ENCODE results near the gene AMOT.
A peak's percentile ranks its signal among the peaks of the same experiment; 100 is the strongest.
"Not testable (repeated sequence)": the region's sequence is repeated elsewhere in the genome, so short reads cannot be mapped to it uniquely, and the experiment has no call there.

The AMOT gene
- 4.1 to 9.6 (median 7.8) reads per million in 4 experiments for total RNA-seq

DNA sequence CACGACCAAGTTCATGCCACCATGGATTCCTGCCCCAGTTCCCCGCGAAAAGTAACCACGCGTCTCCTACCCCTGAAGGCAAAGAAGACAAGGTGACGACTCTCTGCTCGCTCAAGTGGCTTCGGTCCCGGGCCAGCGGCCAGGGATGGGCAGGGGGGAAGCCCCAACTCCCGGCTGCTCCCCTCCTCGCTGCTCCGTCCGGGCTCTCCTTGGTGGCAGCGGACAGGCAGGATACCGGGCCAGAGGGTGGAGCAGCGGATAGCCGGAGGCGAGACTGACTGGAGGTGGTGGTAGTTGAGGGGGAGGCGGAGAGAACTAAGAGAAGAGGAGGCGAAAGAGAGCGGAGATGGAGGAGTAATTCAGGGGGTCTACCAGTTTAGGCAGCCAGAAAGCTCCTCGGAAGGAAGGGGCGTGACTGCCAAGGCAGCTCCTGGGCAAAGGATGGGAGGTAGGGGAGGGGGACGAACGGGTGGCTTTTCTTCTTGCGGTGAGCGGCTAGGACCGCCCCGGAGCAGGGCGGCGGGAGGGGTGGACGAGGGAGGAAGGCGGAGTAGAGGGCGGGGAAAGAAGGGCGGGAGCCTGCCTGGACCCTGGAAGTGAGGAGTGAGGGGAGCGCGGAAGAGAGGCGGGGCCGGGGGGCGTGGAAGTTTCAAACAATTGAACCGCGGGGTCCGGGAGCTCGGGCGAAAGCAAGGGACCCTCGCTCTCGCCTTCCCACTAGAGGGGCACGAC, at the start of gene AMOT:
AMOT (minus strand) TSS at position 450 of the 732 bp plus-strand sequence. CDS start 17,705 bp downstream, outside the sequence.
- DNase-seq, result peak; percentile 50

DNA sequence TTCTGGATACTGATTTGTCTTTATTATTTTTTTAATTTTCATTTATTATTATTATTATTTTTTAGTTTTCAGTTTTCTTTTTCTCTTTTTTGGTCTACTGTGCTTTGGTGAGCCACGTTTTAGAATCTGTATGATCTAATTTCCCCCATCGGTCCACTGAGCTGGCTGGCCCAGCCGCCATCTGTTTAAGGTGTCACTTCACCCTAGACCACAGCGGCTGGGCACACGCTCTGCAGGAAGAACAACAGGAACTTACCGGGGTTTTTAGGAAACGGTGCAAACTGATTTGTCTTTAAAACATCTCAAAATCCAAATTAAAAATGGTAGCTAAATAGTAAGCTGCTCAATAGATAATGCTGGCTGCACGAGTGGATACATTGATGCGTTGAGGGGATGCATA, 48.8 kb upstream of the AMOT start:
- no peak for DNase-seq

- DNase-seq, result no peak
Measured at GRCh38 chrX:112888916-112889315, 48.3 kb upstream of the AMOT start.

- no peak for DNase-seq
Measured at GRCh38 chrX:112877771-112878173, 37.1 kb upstream of the AMOT start.

GRCh38 chrX:112874614-112875013, 34.0 kb upstream of the AMOT start:
- DNase-seq, result no peak

DNA sequence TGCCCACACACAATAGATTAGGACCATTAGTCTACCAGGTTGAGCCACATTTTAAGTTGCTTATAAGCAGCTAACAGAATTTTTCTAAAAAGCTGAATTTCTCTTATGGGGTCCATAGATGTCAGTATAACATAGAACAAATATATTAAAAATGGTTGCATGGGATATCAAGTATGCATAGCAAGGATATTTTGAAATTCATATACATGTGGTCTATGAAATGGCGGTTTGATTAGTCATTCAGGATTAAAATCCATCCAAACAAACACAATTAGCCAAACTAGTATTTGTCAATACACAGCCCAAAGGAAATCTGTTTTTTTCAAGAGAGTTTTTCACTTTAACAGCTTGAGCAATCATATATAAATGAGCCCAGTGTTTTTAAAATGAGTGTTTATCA, 33.5 kb upstream of the AMOT start:
- DNase-seq, result no peak

DNA sequence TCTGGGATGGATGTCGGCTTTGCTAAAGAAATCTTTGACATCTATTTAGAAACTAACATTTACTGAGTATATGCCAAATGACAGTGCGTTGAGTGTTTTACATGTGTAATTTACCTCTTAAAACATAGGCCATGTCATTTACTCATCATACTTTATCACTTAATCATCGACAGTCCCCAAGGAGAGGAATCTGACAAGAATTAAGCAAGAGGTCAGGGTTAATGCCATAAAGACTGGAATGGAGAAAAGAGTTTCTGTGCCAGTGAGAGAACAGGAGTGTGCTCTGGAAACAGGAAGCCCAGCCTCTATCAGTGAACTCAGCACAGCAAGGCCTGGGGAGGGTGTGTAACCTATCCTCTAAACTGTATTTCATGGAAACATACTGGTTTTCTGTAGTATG, 28.0 kb upstream of the AMOT start:
- no peak for DNase-seq

GRCh38 chrX:112867570-112867969, 26.9 kb upstream of the AMOT start:
- DNase-seq, result no peak

GRCh38 chrX:112866175-112866574, 25.5 kb upstream of the AMOT start:
- no peak for DNase-seq

DNA sequence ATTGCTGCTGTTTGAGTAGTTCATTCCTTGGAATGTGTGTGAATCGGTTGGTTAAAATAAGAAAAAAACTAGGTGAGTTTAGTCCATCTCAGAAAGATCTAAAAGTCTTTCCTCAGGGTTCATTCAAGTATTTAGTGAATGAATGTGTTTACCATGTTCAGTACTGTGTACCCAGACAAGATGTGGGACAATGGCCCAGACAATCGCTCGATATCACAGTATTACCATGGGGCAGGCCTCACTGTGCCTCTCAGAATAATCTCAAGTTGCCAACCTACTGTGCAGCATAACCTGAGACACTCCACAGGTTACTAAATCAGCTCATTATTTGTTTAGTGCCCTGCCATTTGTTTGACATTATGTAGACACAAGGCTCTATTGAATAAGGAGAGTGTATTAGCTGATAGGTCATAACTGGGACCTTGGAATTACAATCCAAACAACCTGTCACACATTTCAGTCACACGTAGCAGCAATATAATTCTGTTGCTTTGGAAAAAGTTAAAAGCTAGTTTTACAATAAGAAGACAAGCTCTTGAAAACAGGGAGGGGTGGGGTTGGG, 24.9 kb upstream of the AMOT start:
- no peak for DNase-seq

DNA sequence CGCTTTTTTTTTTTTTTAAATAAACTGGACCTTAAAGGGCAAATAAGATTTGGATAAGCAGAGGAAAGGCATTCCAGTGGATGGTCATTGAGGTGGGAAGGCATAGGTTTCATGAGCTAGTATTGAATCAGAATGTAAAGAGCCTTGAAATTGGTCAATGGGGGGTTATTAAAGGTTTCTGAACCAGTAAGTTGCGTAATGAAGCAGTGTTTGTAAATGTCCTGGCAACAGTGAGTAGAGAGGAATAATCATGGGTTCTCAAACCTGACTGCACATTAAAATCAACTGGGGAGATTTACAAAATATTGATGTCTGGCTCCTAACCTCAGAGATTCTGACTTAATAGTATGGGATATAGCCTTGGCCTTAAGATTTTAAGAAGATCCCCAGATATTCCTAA, 23.2 kb upstream of the AMOT start:
- DNase-seq, result no peak

DNA sequence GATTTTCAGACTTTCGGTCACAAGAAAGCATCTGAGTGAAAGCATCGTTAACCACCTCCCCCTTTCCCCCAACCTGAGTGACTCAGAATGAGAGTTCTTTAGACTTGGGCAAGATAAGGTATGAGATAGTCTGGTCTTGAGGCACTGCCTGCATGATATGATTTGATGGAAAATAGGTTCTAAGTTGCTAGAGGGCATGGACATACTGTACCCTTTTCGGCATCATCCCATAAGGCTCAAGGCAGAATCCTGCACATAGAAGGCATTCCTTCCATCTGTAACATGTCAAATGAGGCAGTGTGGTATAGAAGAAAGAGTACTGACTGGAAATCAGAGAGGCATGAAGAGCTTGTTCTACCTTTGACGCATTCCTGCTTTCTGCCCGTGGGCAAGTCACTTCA, 16.8 kb upstream of the AMOT start:
- no peak for DNase-seq

DNA sequence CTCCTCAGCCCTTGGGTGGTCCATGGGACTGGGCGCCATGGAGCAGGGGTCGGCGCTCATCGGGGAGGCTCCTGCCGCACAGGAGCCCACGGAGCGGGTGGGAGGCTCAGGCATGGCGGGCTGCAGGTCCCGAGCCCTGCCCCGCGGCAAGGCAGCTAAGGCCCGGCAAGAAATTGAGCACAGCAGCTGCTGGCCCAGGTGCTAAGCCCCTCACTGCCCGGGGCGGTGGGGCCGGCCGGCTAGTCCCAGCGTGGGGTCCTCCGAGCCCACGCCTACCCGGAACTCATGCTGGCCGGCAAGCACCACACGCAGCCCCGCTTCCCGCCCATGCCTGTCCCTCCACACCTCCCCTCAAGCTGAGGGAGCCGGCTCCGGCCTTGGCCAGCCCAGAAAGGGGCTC, 14.3 kb upstream of the AMOT start:
- not testable (repeated sequence) for DNase-seq

DNA sequence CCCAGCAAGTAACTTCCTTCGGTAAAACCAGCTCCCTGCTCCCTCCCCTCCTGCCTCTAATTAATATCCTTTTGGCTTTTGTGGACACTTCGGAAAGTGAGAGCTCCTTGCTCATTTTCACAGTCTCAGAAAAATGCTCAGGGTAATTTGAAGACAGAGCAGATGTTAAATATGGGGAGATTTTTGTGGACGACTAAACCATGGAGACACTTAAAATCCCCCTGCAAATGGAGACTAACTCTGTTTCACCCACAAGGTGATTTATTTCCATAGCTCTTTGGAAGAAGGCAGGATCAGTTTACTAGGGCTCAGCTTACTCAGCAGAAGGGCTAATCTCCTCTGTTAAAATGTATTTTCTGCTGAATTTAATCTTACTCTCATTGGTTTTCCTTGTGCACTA, 12.2 kb upstream of the AMOT start:
- no peak for DNase-seq

- no peak for DNase-seq
Measured at GRCh38 chrX:112851806-112852205, 11.2 kb upstream of the AMOT start.

GRCh38 chrX:112851161-112851779, 10.6 kb upstream of the AMOT start:
- no peak for DNase-seq

- DNase-seq, result no peak
Measured at GRCh38 chrX:112849016-112849415, 8.4 kb upstream of the AMOT start.

DNA sequence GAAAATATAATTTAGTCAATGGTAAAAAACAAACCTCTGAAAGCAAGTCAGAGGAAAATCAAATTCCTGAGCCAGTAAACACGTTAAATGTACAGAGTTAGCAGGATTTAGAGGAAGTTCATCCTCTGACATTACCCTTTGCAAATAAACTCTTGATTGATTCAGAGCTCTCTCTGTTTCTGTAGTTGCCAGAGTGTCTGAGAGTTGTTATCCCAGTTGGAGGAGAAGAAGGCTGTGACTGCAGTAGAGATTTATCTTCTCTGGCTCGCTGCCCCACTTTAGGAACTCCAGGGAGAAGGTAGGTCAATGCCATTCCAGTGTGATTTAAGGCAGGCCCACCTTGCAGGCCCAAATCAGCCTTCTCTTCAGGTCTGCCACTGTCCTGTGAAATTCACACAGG, 6.2 kb upstream of the AMOT start:
- no peak for DNase-seq

DNA sequence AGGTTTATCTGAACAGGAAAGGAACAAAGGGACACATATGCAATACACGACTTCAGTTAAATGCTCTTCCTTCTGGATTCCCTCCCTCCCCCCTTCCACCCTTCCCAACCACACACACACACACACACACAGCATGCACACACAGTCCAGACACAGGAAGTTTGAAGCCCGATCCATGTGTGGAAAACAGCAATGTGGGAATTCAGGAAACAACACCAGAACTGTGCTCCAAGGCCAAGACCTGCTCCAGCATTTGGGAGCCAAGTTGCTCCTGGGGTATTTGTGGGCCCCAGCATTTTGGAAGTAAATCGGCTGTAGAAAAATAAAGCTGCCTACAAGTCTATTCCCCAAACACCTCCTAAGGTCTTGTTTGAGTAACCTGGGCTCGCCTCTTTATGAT, 5.6 kb upstream of the AMOT start:
- DNase-seq, result no peak

DNA sequence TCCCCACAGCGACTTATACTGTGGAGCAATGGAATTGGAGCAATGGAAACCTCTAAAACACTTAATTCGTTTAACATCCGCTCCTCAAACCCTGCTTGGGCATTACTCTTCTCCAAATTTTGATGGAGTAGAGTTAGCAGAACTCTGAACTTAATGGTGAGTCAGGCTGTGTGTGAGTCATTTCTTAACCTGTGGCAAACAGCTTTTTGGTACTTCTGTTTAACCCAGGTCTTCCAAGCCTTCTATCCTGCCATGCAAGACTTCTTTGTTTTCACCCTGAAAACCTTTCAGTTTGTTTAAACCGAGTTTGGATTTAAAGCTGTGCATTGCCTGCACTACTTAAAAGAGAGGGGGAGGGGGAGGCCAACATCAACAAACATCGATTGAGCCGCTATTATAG, 3.6 kb upstream of the AMOT start:
- no peak for DNase-seq

DNA sequence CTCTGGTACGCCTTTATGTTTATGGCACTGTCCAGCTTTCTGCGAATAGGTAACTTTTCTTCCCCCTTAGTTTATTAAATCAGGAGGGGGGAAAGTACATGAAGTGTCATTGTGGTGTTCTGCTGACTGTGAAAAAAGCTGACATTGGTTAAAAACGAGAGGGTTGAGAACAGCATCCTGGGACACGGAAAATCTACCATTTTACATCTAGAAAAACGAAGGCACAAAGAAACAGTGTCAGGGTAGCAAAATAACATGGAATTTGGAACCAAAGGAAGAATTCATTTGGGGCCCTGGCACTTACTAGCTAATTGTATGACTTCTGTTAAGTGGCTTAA, 1.2 kb upstream of the AMOT start:
- DNase-seq, result no peak

DNA sequence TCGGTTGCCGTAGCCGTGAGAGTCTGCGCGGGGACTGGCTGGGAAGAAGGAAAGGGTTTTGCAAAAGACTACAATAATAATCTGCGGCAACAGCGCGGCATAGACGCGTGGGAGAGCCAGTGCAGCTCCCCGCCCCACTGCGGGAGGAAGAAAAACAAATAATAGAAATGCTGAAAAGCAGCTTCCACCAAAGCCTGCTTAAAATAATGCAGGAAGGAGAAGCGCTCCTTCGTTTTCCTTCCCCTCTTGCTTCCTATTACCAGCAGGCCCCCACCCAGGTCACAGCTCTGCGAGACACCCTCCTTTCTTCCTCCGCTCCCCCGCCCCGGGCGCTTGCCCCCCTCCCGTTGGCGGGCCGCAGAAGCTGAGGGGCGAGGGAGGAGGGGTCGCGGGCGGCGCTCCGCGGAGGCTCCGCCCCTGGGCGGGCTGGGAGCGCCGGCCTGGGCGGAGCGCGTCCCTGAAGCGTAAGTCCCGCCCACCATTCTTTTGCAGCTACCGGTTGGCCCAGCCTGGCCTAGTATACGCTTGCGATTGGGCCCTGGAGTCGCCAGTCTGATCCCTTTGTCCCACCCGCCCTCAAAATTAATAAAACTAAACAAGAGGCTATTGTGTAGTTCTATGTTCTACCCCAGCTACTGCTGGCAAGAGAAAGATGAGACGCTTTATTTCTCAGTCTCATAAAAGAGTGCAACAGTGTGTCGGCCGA, 636 bp upstream of the AMOT start:
- peak; percentile 61 for DNase-seq

DNA sequence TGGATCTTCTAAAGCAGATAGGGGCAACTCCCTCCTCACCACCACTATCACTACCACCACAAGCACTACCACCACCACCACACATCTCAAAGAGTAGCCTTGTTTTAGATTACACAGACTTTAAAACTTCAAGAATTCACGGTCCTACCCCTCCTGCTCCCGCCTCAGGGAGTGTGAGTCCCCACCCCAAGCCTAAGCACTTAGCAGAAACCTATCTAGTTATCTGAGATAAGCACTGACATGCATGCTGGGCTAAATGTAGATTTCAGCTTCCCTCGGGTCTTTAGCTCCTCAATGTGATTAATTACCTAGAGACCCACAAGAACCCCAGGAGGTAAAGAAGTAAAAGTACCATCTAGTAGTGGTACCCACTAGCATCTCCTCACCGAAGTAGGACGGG, 775 bp downstream of the AMOT start:
- no peak for DNase-seq

DNA sequence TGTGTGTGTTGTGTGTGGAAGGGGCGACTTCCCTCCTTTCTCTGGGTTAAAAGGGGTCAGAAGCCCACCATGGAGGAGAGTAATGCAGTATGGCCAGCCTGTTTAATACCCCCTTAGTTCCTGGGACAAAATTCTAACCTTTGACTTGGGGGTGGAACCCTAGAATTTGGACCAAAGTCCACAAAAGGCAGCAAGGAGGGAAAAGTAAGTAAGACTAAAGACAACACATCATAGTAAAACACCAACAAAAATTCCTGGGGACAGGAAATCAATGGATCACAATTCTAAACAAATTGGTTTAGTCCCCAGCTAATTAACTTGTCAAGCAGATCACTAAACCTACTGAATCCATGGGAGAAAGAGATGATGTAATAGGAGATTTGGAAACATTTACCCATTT, 3.1 kb downstream of the AMOT start:
- DNase-seq, result no peak
